Epithelial cell of proximal tubule (primary cell): ENCODE results near the gene GRID1. TPM values are rescaled to one million over a fixed set of nuclear protein-coding genes. Genes with fewer than 3 reads are reported as not detected.

Source experiments
- DNase-seq: peaks from one replicate; pipeline ENCODE4 v3.0.0-alpha.2; 2011; ENCODE audit warnings: low read depth
- H3K4me3 ChIP-seq: 2 replicates; pipeline ENCODE4 v1.5.1; 2011; ENCODE audit warnings: low read depth, mild to moderate bottlenecking, low read length
- CTCF ChIP-seq: conservative IDR thresholded peaks from 2 replicates; pipeline ENCODE4 v1.5.1; 2012; ENCODE audit warnings: low read depth, mild to moderate bottlenecking, low read length
- total RNA-seq: library from RNA; depleted of rRNA; stranded (reverse); fragments of >200 nt; gene quantifications from 2 replicates; pipeline ENCODE4 v1.2.3, GENCODE V29; 2015

The GRID1 gene
- total RNA-seq, 1 donor from 2014 or later = 0.52 TPM

GRCh38 chr10:86370006-86370585 lies 3.5 kb upstream of the GRID1 start:
- H3K4me3 ChIP-seq = no peak overlapping the region
- DNase-seq = no peak
- TF ChIP-seq CTCF = no peak

DNA sequence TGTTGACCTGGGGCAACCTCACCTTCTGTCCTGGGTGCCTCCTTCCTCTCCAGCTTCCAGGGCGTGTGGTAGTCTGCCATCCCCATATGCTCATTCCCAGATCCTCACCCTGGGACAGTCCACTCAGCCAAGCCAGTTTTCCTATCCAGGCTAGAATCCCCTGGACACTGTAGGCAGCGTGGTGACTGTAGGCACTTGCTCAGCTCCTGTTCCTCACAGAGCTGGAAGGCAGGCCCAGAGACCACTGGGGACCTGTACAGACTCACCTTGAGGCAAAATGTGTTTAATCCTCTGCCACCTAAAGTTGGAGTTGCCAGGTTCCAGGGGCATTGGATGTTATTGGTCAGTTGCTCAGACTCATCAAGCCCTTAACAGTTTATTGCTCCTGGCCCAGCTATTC lies 2.4 kb upstream of the GRID1 start:
- TF ChIP-seq CTCF = no peak
- H3K4me3 ChIP-seq = no peak overlapping the region
- no peak for DNase-seq

- DNase-seq = no peak
- no peak overlapping the region for H3K4me3 ChIP-seq
- no peak for TF ChIP-seq CTCF
Measured at GRCh38 chr10:86368046-86368445, 1.5 kb upstream of the GRID1 start.

DNA sequence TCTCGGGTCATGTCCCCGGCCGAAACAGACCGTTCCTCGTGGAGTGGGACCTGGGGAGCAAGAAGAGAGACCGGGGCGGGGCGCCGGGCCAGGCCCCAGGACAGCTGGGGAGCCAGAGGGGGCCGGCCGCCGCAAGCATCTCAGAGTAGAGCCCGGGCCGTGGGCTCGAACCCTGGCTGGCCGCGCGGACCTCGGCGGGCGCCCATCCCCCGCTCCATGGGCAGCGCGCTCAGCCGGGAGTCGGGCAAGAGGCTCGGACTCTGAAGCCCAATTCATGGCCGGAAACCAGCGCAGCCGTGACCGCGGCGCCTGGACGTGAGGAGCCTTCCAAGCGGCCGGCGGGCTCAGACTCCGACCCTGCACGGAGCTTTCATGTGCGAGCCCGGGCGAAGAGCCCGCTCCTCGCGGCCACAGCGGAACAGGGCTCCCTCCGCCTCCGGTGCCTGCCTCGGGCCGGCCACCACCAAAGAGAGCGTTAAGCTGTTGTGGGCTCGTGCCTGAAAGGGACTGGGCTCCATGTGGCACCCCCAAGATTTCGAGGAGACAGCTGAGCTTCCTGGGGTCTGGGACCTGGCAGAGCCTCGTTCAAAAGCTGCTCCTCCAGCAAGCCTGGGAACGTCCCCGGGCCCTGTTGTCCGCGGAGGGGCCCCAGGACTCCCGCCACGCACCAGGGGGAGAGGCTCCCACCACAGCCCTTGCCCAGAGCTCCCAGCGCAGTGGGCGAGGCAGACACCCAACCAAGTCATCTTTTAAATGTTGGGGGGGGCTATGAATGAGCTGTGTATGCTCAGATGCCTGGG lies 757 bp upstream of the GRID1 start:
- TF ChIP-seq CTCF = no peak
- peak overlapping the region; percentile 21 for H3K4me3 ChIP-seq
- DNase-seq = no peak

- no peak for DNase-seq
- H3K4me3 ChIP-seq = peak overlapping the region; percentile 21
Measured at GRCh38 chr10:86366902-86367151, 232 bp upstream of the GRID1 start.

DNA sequence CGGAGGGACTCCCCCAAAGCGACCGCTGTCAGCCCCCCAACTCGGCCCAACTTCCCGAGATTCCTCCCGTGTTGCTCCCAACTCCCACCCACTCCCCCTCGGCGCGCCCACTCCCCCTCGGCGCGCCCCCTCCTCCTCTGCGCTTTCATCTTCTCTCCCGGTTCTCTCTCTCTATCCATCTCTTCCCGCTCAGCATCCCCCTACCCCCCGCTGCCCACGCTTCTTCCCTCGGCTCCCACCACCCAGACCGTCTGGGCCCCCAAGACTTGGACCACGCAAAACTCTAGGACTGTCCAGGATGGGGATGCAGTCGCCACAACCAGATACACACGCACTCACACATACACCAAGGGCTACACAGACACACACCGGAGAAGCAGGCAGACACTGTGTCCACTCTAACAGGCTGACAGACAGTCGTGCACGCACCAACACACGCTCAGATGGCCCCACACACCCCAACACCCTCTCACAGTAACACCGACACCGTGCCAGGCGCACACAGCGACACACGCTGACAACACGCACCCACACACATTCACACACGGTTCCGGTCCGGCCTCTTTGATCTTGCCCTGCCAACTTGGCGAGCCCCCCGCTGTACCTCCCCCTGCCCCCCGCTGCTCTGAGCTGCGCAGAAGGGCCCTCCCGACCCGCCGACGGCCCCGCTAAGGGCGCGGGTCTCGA lies 1.1 kb downstream of the GRID1 start:
- H3K4me3 ChIP-seq = peak overlapping the region; percentile 36
- TF ChIP-seq CTCF = no peak
- no peak for DNase-seq

More at GRCh38 chr10:86366902-86367151, 232 bp upstream of the GRID1 start:
- TF ChIP-seq CTCF = no peak
